GM23338 (cell line): ENCODE measurements around the gene KIRREL3. TPM values are rescaled to one million over a fixed set of nuclear protein-coding genes. Genes with fewer than 3 reads are reported as not detected.

ENCODE experiments used
- ATAC-seq: fragments of 200-7000 bp; cut with Tn5 transposase; 3 replicates; pipeline ENCODE4 v1.9.1; 2020
- DNase-seq: peaks from one replicate; pipeline ENCODE4 v3.0.0-alpha.2; 2015; ENCODE audit warnings: low spot score
- H2AFZ ChIP-seq: fragments of 200-600 bp; sonication (generic); 2 replicates; pipeline ENCODE4 v1.8.0; 2016; ENCODE audit warnings: antibody characterized with exemption, mild to moderate bottlenecking, moderate library complexity
- H3F3A ChIP-seq: fragments of 200-600 bp; sonication (generic); replicated peaks from 2 replicates; pipeline ENCODE4 v1.8.0; 2017; ENCODE audit warnings: antibody characterized with exemption, mixed run types, low read depth
- H3K27ac ChIP-seq: fragments of 200-600 bp; sonication (generic); 2 replicates; pipeline ENCODE4 v1.6.1; 2016; ENCODE audit warnings: low read depth
- H3K27me3 ChIP-seq: fragments of 200-600 bp; sonication (generic); 2 replicates; pipeline ENCODE4 v1.8.0; 2016; ENCODE audit warnings: mild to moderate bottlenecking, mixed run types, moderate library complexity; ENCODE audit not compliant: insufficient read depth
- H3K36me3 ChIP-seq: fragments of 200-600 bp; sonication (generic); 2 replicates; pipeline ENCODE4 v1.8.0; 2016; ENCODE audit warnings: mild to moderate bottlenecking; ENCODE audit not compliant: insufficient read depth
- H3K4me1 ChIP-seq: fragments of 200-600 bp; sonication (generic); 2 replicates; pipeline ENCODE4 v1.8.0; 2016; ENCODE audit warnings: mild to moderate bottlenecking, moderate library complexity; ENCODE audit not compliant: insufficient read depth
- H3K4me2 ChIP-seq: fragments of 200-600 bp; sonication (generic); 2 replicates; pipeline ENCODE4 v1.7.1; 2017; ENCODE audit warnings: mixed run types
- H3K4me3 ChIP-seq: fragments of 200-600 bp; sonication (generic); 2 replicates; pipeline ENCODE4 v1.6.1; 2016; ENCODE audit warnings: mixed run types
- H3K79me2 ChIP-seq: fragments of 200-600 bp; sonication (generic); replicated peaks from 2 replicates; pipeline ENCODE4 v1.8.0; 2017; ENCODE audit warnings: mild to moderate bottlenecking; ENCODE audit not compliant: insufficient read depth
- H3K9me2 ChIP-seq: fragments of 200-600 bp; sonication (generic); 2 replicates; pipeline ENCODE4 v1.8.0; 2017; ENCODE audit not compliant: insufficient read depth
- H4K20me1 ChIP-seq: fragments of 200-600 bp; sonication (generic); replicated peaks from 2 replicates; pipeline ENCODE4 v1.8.0; 2017; ENCODE audit warnings: mild to moderate bottlenecking; ENCODE audit not compliant: insufficient read depth
- H3K27ac Mint-ChIP-seq: 2 replicates; pipeline ENCODE4 v1.8.0; 2020; ENCODE audit warnings: inconsistent platforms, mild to moderate bottlenecking, moderate library complexity, mixed read lengths
- H3K27me3 Mint-ChIP-seq: 3 replicates; pipeline ENCODE4 v1.8.0; 2022; ENCODE audit warnings: low read depth, mild to moderate bottlenecking, moderate library complexity, mixed read lengths, inconsistent platforms; ENCODE audit not compliant: insufficient read depth, poor library complexity
- H3K36me3 Mint-ChIP-seq: 3 replicates; pipeline ENCODE4 v1.8.0; 2021; ENCODE audit warnings: low read depth, mild to moderate bottlenecking, inconsistent platforms, moderate library complexity, mixed read lengths
- H3K4me1 Mint-ChIP-seq: 3 replicates; pipeline ENCODE4 v1.8.0; 2020; ENCODE audit warnings: mild to moderate bottlenecking, inconsistent platforms, mixed read lengths
- H3K4me3 Mint-ChIP-seq: 3 replicates; pipeline ENCODE4 v1.8.0; 2021; ENCODE audit warnings: moderate library complexity, mild to moderate bottlenecking, inconsistent platforms, mixed read lengths
- H3K9me3 Mint-ChIP-seq: 3 replicates; pipeline ENCODE4 v1.8.0; 2020; ENCODE audit warnings: moderate library complexity, mild to moderate bottlenecking, inconsistent platforms, mixed read lengths
- CREB1 ChIP-seq: fragments of 250-450 bp; sonication (Bioruptor Pico); IDR thresholded peaks from 2 replicates; pipeline ENCODE4 v1.5.0; 2020; ENCODE audit warnings: low read depth, mild to moderate bottlenecking, moderate library complexity
- CTCF ChIP-seq, 2 experiments: fragments of 200-600 bp in 1 of 2; sonication (generic) in 1 of 2; conservative IDR thresholded peaks; 2 replicates each; pipeline versions ENCODE4 v1.5.1 to v1.6.1; 2016 to 2017; ENCODE audit warnings: antibody characterized with exemption in 2 of 2, low read depth in 2 of 2, mild to moderate bottlenecking in 2 of 2, moderate library complexity in 1 of 2
- EZH2 ChIP-seq: fragments of 200-600 bp; sonication (generic); IDR thresholded peaks from one replicate; pipeline ENCODE4 v1.8.0; 2017; ENCODE audit warnings: antibody characterized with exemption, mild to moderate bottlenecking, low read depth; ENCODE audit not compliant: unreplicated experiment
- EZH2phosphoT487 ChIP-seq: fragments of 200-600 bp; sonication (generic); IDR thresholded peaks from one replicate; pipeline ENCODE4 v1.8.1; 2018; ENCODE audit warnings: antibody characterized with exemption; ENCODE audit not compliant: unreplicated experiment
- JUNB ChIP-seq: IDR thresholded peaks from one replicate; pipeline ENCODE4 v1.6.1; 2016; ENCODE audit warnings: antibody characterized with exemption; ENCODE audit not compliant: unreplicated experiment
- NANOG ChIP-seq: IDR thresholded peaks from 2 replicates; pipeline ENCODE4 v1.6.1; 2016; ENCODE audit warnings: antibody characterized with exemption, borderline replicate concordance
- POLR2AphosphoS5 ChIP-seq: IDR thresholded peaks from 2 replicates; pipeline ENCODE4 v1.6.1; 2016; ENCODE audit warnings: antibody characterized with exemption, low read depth
- REST ChIP-seq: IDR thresholded peaks from one replicate; pipeline ENCODE4 v1.6.1; 2018; ENCODE audit warnings: antibody characterized with exemption; ENCODE audit not compliant: unreplicated experiment
- STAT1 ChIP-seq: IDR thresholded peaks from one replicate; pipeline ENCODE4 v1.6.1; 2016; ENCODE audit warnings: antibody characterized with exemption; ENCODE audit not compliant: unreplicated experiment
- ZNF114 ChIP-seq: fragments of 250-450 bp; sonication (Bioruptor Pico); IDR thresholded peaks from 2 replicates; pipeline ENCODE4 v1.5.0; 2020; ENCODE audit warnings: mild to moderate bottlenecking, moderate library complexity
- ZNF331 ChIP-seq: fragments of 250-450 bp; sonication (Bioruptor Pico); IDR thresholded peaks from 2 replicates; pipeline ENCODE4 v1.5.0; 2020; ENCODE audit warnings: low read depth, mild to moderate bottlenecking, moderate library complexity
- polyA plus RNA-seq: library from polyadenylated mRNA; unstranded; fragments of >200 nt; fragmentation: Nextera tagmentation; extraction: Ambion mirVana; gene quantifications from 2 replicates; pipeline ENCODE4 v1.2.1, GENCODE V29; 2016
- total RNA-seq: library from RNA; depleted of rRNA; stranded (reverse); fragments of >200 nt; shearing (Covaris generic); gene quantifications from 2 replicates; pipeline ENCODE4 v1.2.3, GENCODE V29; 2014
- TF ChIP-seq, protein P1 (sequence below): IDR thresholded peaks from 2 replicates; pipeline ENCODE4 v1.6.1; 2016; ENCODE audit warnings: antibody characterized with exemption
- TF ChIP-seq, protein P2 (sequence below): fragments of 250-450 bp; sonication (Bioruptor Pico); IDR thresholded peaks from 2 replicates; pipeline ENCODE4 v1.5.0; 2020; ENCODE audit warnings: mild to moderate bottlenecking, moderate library complexity

The KIRREL3 gene
- total and polyA plus RNA-seq, 2 experiments from 2014 or later, result 0.13 to 1.5 TPM

- Histone ChIP-seq H4K20me1 (0 out of 2 replicates have a peak, but pooled peaks cover 3% of the 10 kb centered on the region), H3K27ac (no peak overlapping the region), H3K4me2 (no peak overlapping the region), H3K4me1 (peaks cover 7% of the 10 kb centered on the region), H3F3A (no peaks in the 10 kb centered on the region), H3K9me2 (peaks cover 6% of the 10 kb centered on the region; the same call in 1 of the 2 replicates), H3K79me2 (no peaks in the 10 kb centered on the region), H3K27me3 (no peaks in the 10 kb centered on the region), H3K36me3 (no peaks in the 10 kb centered on the region), H2AFZ (no peak overlapping the region), H3K4me3 (no peak overlapping the region)
- no peak overlapping the region for H3K4me3 Mint-ChIP-seq
- DNase-seq (no peak), ATAC-seq (no peak)
- TF ChIP-seq EZH2 (no peak), EZH2phosphoT487 (no peak), NANOG (no peak), CTCF (conservative IDR thresholded peaks at IDR 0.05; ENCODE audit: low read depth in 2 of 2) (no peak), ZNF114 (CRISPR knock-in tag) (no peak), POLR2AphosphoS5 (no peak), JUNB (no peak), STAT1 (no peak), ZNF331 (CRISPR knock-in tag) (no peak), CREB1 (CRISPR knock-in tag) (no peak), REST (no peak)
- TF ChIP-seq, protein P1, sequence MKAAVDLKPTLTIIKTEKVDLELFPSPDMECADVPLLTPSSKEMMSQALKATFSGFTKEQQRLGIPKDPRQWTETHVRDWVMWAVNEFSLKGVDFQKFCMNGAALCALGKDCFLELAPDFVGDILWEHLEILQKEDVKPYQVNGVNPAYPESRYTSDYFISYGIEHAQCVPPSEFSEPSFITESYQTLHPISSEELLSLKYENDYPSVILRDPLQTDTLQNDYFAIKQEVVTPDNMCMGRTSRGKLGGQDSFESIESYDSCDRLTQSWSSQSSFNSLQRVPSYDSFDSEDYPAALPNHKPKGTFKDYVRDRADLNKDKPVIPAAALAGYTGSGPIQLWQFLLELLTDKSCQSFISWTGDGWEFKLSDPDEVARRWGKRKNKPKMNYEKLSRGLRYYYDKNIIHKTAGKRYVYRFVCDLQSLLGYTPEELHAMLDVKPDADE, result no peak
- TF ChIP-seq, protein P2, sequence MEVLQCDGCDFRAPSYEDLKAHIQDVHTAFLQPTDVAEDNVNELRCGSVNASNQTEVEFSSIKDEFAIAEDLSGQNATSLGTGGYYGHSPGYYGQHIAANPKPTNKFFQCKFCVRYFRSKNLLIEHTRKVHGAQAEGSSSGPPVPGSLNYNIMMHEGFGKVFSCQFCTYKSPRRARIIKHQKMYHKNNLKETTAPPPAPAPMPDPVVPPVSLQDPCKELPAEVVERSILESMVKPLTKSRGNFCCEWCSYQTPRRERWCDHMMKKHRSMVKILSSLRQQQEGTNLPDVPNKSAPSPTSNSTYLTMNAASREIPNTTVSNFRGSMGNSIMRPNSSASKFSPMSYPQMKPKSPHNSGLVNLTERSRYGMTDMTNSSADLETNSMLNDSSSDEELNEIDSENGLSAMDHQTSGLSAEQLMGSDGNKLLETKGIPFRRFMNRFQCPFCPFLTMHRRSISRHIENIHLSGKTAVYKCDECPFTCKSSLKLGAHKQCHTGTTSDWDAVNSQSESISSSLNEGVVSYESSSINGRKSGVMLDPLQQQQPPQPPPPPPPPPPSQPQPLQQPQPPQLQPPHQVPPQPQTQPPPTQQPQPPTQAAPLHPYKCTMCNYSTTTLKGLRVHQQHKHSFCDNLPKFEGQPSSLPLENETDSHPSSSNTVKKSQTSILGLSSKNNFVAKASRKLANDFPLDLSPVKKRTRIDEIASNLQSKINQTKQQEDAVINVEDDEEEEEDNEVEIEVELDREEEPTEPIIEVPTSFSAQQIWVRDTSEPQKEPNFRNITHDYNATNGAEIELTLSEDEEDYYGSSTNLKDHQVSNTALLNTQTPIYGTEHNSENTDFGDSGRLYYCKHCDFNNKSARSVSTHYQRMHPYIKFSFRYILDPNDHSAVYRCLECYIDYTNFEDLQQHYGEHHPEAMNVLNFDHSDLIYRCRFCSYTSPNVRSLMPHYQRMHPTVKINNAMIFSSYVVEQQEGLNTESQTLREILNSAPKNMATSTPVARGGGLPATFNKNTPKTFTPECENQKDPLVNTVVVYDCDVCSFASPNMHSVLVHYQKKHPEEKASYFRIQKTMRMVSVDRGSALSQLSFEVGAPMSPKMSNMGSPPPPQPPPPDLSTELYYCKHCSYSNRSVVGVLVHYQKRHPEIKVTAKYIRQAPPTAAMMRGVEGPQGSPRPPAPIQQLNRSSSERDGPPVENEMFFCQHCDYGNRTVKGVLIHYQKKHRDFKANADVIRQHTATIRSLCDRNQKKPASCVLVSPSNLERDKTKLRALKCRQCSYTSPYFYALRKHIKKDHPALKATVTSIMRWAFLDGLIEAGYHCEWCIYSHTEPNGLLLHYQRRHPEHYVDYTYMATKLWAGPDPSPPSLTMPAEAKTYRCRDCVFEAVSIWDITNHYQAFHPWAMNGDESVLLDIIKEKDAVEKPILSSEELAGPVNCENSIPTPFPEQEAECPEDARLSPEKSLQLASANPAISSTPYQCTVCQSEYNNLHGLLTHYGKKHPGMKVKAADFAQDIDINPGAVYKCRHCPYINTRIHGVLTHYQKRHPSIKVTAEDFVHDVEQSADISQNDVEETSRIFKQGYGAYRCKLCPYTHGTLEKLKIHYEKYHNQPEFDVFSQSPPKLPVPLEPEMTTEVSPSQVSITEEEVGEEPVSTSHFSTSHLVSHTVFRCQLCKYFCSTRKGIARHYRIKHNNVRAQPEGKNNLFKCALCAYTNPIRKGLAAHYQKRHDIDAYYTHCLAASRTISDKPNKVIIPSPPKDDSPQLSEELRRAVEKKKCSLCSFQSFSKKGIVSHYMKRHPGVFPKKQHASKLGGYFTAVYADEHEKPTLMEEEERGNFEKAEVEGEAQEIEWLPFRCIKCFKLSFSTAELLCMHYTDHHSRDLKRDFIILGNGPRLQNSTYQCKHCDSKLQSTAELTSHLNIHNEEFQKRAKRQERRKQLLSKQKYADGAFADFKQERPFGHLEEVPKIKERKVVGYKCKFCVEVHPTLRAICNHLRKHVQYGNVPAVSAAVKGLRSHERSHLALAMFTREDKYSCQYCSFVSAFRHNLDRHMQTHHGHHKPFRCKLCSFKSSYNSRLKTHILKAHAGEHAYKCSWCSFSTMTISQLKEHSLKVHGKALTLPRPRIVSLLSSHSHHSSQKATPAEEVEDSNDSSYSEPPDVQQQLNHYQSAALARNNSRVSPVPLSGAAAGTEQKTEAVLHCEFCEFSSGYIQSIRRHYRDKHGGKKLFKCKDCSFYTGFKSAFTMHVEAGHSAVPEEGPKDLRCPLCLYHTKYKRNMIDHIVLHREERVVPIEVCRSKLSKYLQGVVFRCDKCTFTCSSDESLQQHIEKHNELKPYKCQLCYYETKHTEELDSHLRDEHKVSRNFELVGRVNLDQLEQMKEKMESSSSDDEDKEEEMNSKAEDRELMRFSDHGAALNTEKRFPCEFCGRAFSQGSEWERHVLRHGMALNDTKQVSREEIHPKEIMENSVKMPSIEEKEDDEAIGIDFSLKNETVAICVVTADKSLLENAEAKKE (CRISPR knock-in tag), result no peak
- peaks cover 17% of the 10 kb centered on the region for H3K4me1 Mint-ChIP-seq
- H3K36me3 Mint-ChIP-seq, result no peaks in the 10 kb centered on the region
- H3K9me3 Mint-ChIP-seq, result no peaks in the 10 kb centered on the region; the same call in 2 of the 3 replicates
- H3K27me3 Mint-ChIP-seq, result no peaks in the 10 kb centered on the region
- H3K27ac Mint-ChIP-seq, result no peak overlapping the region
Observed at GRCh38 chr11:126817096-126817495, 183.5 kb downstream of the KIRREL3 start.
